K562 (cell line): ENCODE measurements around the gene SKP2. TPM values are rescaled to one million over a fixed set of nuclear protein-coding genes. Genes with fewer than 3 reads are reported as not detected.

Source experiments
- MIER1 ChIP-seq: fragments of 450-650 bp; IDR thresholded peaks from 2 replicates; pipeline ENCODE4 v1.6.1; 2016; ENCODE audit warnings: antibody characterized with exemption, mild to moderate bottlenecking, low read depth
- NCOA2 ChIP-seq, 2 experiments: fragments of 450-650 bp; IDR thresholded peaks; 2 replicates each; pipeline ENCODE4 v1.6.1; 2018; ENCODE audit warnings: mild to moderate bottlenecking in 2 of 2, moderate library complexity in 1 of 2; ENCODE audit not compliant: partially characterized antibody in 2 of 2
- NONO ChIP-seq, 2 experiments: fragments of 200-400 bp in 1 of 2; fragments of 450-650 bp in 1 of 2; formaldehyde crosslinking in 1 of 2; IDR thresholded peaks; 2 replicates each; pipeline ENCODE4 v1.6.1; 2017; ENCODE audit warnings: low read depth in 2 of 2, mild to moderate bottlenecking in 2 of 2, moderate library complexity in 2 of 2, low read length in 1 of 2
- NR4A1 ChIP-seq, 2 experiments: fragments of 250-450 bp in 1 of 2; fragments of 450-650 bp in 1 of 2; sonication (Bioruptor Pico) in 1 of 2; IDR thresholded peaks; 2 replicates each; pipeline versions ENCODE4 v1.4.0 to v1.6.1; 2016 to 2020; ENCODE audit warnings: mild to moderate bottlenecking in 2 of 2, missing compliant biosample characterization in 1 of 2, missing genetic modification characterization in 1 of 2, moderate library complexity in 1 of 2
- PTTG1 ChIP-seq: fragments of 450-650 bp; IDR thresholded peaks from 2 replicates; pipeline ENCODE4 v1.6.1; 2016; ENCODE audit warnings: low read depth, mild to moderate bottlenecking, missing genetic modification characterization, missing compliant biosample characterization
- TAF9B ChIP-seq: fragments of 450-650 bp; IDR thresholded peaks from 2 replicates; pipeline ENCODE4 v1.6.1; 2018; ENCODE audit warnings: mild to moderate bottlenecking; ENCODE audit not compliant: partially characterized antibody
- ZBTB17 ChIP-seq: fragments of 450-650 bp; formaldehyde crosslinking; IDR thresholded peaks from 2 replicates; pipeline ENCODE4 v1.4.0; 2020; ENCODE audit warnings: mild to moderate bottlenecking
- ZKSCAN8 ChIP-seq: fragments of 200-800 bp; sonication (Bioruptor generic); IDR thresholded peaks from 2 replicates; pipeline ENCODE4 v1.6.1; 2016; ENCODE audit warnings: missing genetic modification characterization, missing compliant biosample characterization
- ZSCAN29 ChIP-seq: fragments of 450-650 bp; IDR thresholded peaks from 2 replicates; pipeline ENCODE4 v1.6.1; 2017
- polyA plus RNA-seq, 8 experiments: library from polyadenylated mRNA; depleted of rRNA in 4 of 8; stranded (reverse) in 5 of 8; unstranded in 3 of 8; fragments of >200 nt; fragmentation: Nextera tagmentation in 2 of 8; fragmentation: Illumina TruSeq in 1 of 8; extraction: Ambion mirVana in 2 of 8; extraction: Trizol in 1 of 8; gene quantifications; 2 replicates each; pipeline versions ENCODE4 v1.2.1 to v1.2.3, GENCODE V29; 2011 to 2014; ENCODE audit warnings: inconsistent platforms in 1 of 8, missing spikeins in 1 of 8
- total RNA-seq, 7 experiments: library from RNA; depleted of rRNA in 6 of 7; stranded (reverse); fragments of >200 nt in 6 of 7; fragmentation: Illumina TruSeq in 2 of 7; extraction: Trizol in 2 of 7; gene quantifications; 2 replicates each; pipeline versions ENCODE4 v1.2.1 to v1.2.3, GENCODE V29; 2011 to 2021; ENCODE audit warnings: low replicate concordance in 1 of 7
- TF ChIP-seq, protein P1 (sequence below): fragments of 450-650 bp; IDR thresholded peaks from 2 replicates; pipeline ENCODE4 v1.7.1; 2018; ENCODE audit warnings: mild to moderate bottlenecking, low read depth; ENCODE audit not compliant: partially characterized antibody
- TF ChIP-seq, protein P2 (sequence below): sonication (generic); formaldehyde crosslinking; IDR thresholded peaks from 2 replicates; pipeline ENCODE4 v1.8.1; 2023; ENCODE audit warnings: mild to moderate bottlenecking, missing genetic modification reagents, moderate library complexity
- TF ChIP-seq, protein P3 (sequence below): sonication (generic); formaldehyde crosslinking; IDR thresholded peaks from 2 replicates; pipeline ENCODE4 v1.8.1; 2023; ENCODE audit warnings: mild to moderate bottlenecking, missing genetic modification reagents
- TF ChIP-seq, protein P4 (sequence below): sonication (generic); formaldehyde crosslinking; IDR thresholded peaks from 2 replicates; pipeline ENCODE4 v1.8.1; 2022; ENCODE audit warnings: missing genetic modification reagents

Gene SKP2
- total and polyA plus RNA-seq, 9 of the 15 experiments (the other 6 are each of a cell fraction or from before 2014, with no cell fraction given), result 30.0 to 97.5 (median 80.8) TPM

DNA sequence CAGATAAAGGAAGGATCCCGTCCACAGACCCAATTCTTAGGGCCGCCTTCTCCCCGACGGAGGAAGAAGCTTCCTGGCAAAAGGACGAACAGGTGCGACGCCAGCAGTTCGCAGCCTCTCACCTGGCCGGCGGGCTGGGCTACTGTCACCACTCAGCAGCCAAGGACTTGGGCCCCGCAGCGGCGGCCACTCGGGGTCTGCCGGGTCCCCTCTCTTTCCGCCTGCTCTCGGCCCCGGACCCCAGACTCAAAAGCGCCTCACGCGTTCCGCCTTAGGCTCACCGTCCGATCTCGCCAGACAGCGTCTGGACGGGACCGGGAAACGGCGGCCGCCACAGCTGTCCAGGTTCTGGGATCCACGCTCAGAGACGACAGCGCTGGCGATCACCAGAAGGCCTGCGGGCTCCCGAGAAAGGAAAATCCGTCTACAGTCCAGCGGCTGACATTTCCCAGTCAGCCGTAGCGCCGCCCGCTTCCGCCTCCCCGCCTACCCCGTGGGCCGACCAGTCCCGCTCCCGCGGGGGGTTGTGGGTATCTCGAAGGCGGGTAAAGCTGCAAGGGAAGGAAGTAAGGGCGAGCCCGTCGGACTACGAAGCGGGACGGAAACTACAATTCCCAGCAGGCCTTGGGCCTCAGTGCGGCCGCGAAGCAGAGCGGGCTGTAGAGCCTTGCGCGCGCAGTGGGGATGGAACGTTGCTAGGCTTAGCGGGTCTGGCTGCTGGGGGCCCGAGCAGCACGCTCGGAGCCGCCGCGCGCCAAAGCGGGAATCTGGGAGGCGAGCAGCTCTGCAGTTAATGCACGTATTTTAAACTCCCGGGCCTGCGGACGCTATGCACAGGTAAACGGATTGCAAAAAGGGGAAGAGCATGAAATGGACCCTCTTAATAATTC lies at the start of gene SKP2, which contains the start of gene LMBRD2 (continued):
- TF ChIP-seq, protein P1, sequence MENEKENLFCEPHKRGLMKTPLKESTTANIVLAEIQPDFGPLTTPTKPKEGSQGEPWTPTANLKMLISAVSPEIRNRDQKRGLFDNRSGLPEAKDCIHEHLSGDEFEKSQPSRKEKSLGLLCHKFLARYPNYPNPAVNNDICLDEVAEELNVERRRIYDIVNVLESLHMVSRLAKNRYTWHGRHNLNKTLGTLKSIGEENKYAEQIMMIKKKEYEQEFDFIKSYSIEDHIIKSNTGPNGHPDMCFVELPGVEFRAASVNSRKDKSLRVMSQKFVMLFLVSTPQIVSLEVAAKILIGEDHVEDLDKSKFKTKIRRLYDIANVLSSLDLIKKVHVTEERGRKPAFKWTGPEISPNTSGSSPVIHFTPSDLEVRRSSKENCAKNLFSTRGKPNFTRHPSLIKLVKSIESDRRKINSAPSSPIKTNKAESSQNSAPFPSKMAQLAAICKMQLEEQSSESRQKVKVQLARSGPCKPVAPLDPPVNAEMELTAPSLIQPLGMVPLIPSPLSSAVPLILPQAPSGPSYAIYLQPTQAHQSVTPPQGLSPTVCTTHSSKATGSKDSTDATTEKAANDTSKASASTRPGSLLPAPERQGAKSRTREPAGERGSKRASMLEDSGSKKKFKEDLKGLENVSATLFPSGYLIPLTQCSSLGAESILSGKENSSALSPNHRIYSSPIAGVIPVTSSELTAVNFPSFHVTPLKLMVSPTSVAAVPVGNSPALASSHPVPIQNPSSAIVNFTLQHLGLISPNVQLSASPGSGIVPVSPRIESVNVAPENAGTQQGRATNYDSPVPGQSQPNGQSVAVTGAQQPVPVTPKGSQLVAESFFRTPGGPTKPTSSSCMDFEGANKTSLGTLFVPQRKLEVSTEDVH, result peak; percentile 66
- TF ChIP-seq, protein P2, sequence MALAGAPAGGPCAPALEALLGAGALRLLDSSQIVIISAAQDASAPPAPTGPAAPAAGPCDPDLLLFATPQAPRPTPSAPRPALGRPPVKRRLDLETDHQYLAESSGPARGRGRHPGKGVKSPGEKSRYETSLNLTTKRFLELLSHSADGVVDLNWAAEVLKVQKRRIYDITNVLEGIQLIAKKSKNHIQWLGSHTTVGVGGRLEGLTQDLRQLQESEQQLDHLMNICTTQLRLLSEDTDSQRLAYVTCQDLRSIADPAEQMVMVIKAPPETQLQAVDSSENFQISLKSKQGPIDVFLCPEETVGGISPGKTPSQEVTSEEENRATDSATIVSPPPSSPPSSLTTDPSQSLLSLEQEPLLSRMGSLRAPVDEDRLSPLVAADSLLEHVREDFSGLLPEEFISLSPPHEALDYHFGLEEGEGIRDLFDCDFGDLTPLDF (CRISPR knock-in tag), result peak; percentile 97
- TF ChIP-seq, protein P3, sequence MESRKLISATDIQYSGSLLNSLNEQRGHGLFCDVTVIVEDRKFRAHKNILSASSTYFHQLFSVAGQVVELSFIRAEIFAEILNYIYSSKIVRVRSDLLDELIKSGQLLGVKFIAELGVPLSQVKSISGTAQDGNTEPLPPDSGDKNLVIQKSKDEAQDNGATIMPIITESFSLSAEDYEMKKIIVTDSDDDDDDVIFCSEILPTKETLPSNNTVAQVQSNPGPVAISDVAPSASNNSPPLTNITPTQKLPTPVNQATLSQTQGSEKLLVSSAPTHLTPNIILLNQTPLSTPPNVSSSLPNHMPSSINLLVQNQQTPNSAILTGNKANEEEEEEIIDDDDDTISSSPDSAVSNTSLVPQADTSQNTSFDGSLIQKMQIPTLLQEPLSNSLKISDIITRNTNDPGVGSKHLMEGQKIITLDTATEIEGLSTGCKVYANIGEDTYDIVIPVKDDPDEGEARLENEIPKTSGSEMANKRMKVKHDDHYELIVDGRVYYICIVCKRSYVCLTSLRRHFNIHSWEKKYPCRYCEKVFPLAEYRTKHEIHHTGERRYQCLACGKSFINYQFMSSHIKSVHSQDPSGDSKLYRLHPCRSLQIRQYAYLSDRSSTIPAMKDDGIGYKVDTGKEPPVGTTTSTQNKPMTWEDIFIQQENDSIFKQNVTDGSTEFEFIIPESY (CRISPR knock-in tag), result no peak
- TF ChIP-seq PTTG1 (no peak), NR4A1 (CRISPR knock-in tag; IDR thresholded peaks at IDR 0.05) (no peak), NR4A1 (tag; IDR thresholded peaks at IDR 0.05) (0 out of 2 replicates have a peak, but pooled peaks have one; percentile 13), NCOA2 (IDR thresholded peaks at IDR 0.05; ENCODE audit: partially characterized antibody in 2 of 2) (no peak), ZKSCAN8 (CRISPR knock-in tag) (no peak), TAF9B (peak; percentile 31), MIER1 (peak; percentile 51; the same call in 1 of the 2 replicates), ZSCAN29 (no peak; the same call in 1 of the 2 replicates), NONO (IDR thresholded peaks at IDR 0.05; ENCODE audit: low read depth in 2 of 2, low read length in 1 of 2) (no peak), ZBTB17 (peak; percentile 90)
- TF ChIP-seq, protein P4, sequence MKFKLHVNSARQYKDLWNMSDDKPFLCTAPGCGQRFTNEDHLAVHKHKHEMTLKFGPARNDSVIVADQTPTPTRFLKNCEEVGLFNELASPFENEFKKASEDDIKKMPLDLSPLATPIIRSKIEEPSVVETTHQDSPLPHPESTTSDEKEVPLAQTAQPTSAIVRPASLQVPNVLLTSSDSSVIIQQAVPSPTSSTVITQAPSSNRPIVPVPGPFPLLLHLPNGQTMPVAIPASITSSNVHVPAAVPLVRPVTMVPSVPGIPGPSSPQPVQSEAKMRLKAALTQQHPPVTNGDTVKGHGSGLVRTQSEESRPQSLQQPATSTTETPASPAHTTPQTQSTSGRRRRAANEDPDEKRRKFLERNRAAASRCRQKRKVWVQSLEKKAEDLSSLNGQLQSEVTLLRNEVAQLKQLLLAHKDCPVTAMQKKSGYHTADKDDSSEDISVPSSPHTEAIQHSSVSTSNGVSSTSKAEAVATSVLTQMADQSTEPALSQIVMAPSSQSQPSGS, result no peak
